HEK293T (cell line): Measurements from ENCODE around the gene OTUB2.

Source experiments
- CTCF ChIA-PET: fragments of 350-600 bp; formaldehyde crosslinking; extraction: SDS; loops from one replicate; lab custom pipeline; 2021; ENCODE audit warnings: antibody characterized with exemption, inconsistent platforms; lab: Yijun Ruan, JAX
- POLR2A ChIA-PET: fragments of 350-600 bp; formaldehyde crosslinking; extraction: SDS; loops from one replicate; lab custom pipeline; 2020; ENCODE audit warnings: antibody characterized with exemption, inconsistent platforms; lab: Yijun Ruan, JAX
- DNase-seq: peaks from one replicate; pipeline ENCODE4 v3.0.0; 2012; ENCODE audit warnings: mixed read lengths; ENCODE audit errors: extremely low spot score
- ARNT ChIP-seq: fragments of 450-650 bp; IDR thresholded peaks from 2 replicates; pipeline ENCODE4 v1.6.1; 2017; ENCODE audit warnings: mild to moderate bottlenecking
- BHLHE40 ChIP-seq: fragments of 450-650 bp; IDR thresholded peaks from 2 replicates; pipeline ENCODE4 v1.6.1; 2016; ENCODE audit warnings: mild to moderate bottlenecking, moderate library complexity, borderline replicate concordance
- CTBP1 ChIP-seq: fragments of 450-650 bp; IDR thresholded peaks from 2 replicates; pipeline ENCODE4 v1.6.1; 2016; ENCODE audit warnings: borderline replicate concordance
- ELF4 ChIP-seq: fragments of 450-650 bp; IDR thresholded peaks from 2 replicates; pipeline ENCODE4 v1.6.1; 2017; ENCODE audit warnings: antibody characterized with exemption
- FOXA1 ChIP-seq: fragments of 450-650 bp; IDR thresholded peaks from 2 replicates; pipeline ENCODE4 v1.6.1; 2016; ENCODE audit warnings: mild to moderate bottlenecking
- FOXK2 ChIP-seq: fragments of 450-650 bp; IDR thresholded peaks from 2 replicates; pipeline ENCODE4 v1.6.1; 2016; ENCODE audit warnings: mild to moderate bottlenecking
- FOXM1 ChIP-seq: fragments of 450-650 bp; IDR thresholded peaks from 2 replicates; pipeline ENCODE4 v1.6.1; 2017; ENCODE audit warnings: mild to moderate bottlenecking, borderline replicate concordance
- HDGF ChIP-seq: fragments of 450-650 bp; IDR thresholded peaks from 2 replicates; pipeline ENCODE4 v1.6.1; 2017; ENCODE audit warnings: antibody characterized with exemption, borderline replicate concordance
- L3MBTL2 ChIP-seq: fragments of 450-650 bp; conservative IDR thresholded peaks from 2 replicates; pipeline ENCODE4 v1.6.1; 2016; ENCODE audit warnings: mild to moderate bottlenecking
- LEF1 ChIP-seq: fragments of 450-650 bp; IDR thresholded peaks from 2 replicates; pipeline ENCODE4 v1.6.1; 2017; ENCODE audit warnings: mild to moderate bottlenecking, borderline replicate concordance
- NFRKB ChIP-seq: fragments of 450-650 bp; IDR thresholded peaks from 2 replicates; pipeline ENCODE4 v1.6.1; 2016; ENCODE audit warnings: mild to moderate bottlenecking, moderate library complexity
- PKNOX1 ChIP-seq: fragments of 450-650 bp; IDR thresholded peaks from 2 replicates; pipeline ENCODE4 v1.6.1; 2016
- SP1 ChIP-seq: fragments of 450-650 bp; IDR thresholded peaks from 2 replicates; pipeline ENCODE4 v1.6.1; 2017
- SUZ12 ChIP-seq: fragments of 450-650 bp; IDR thresholded peaks from 2 replicates; pipeline ENCODE4 v1.6.1; 2016; ENCODE audit warnings: mild to moderate bottlenecking
- TARDBP ChIP-seq: fragments of 450-650 bp; IDR thresholded peaks from 2 replicates; pipeline ENCODE4 v1.6.1; 2016
- ZNF384 ChIP-seq: fragments of 450-650 bp; IDR thresholded peaks from 2 replicates; pipeline ENCODE4 v1.6.1; 2016

The OTUB2 gene

GRCh38 chr14:93978735-93979134 lies 47.4 kb upstream of the OTUB2 start:
- ChIA-PET CTCF (interaction anchor here (1.0 kb wide), 1 partner anchor 39 kb away, joined by 3 read pairs; no protein-coding TSS in a partner anchor), POLR2A (no interaction called here)
- TF ChIP-seq BHLHE40 (no peak), TARDBP (no peak), FOXM1 (no peak), FOXA1 (no peak), LEF1 (no peak), NFRKB (no peak), ELF4 (no peak), SP1 (no peak), L3MBTL2 (no peak), FOXK2 (no peak), CTBP1 (no peak), ZNF384 (no peak), SUZ12 (no peak), HDGF (no peak), PKNOX1 (no peak), ARNT (no peak)
- no peak for DNase-seq

- ChIA-PET CTCF (interaction anchor here (2.1 kb wide), 1 partner anchor 41 kb away, joined by 7 read pairs; no protein-coding TSS in a partner anchor), POLR2A (no interaction called here)
- DNase-seq, result no peak
- TF ChIP-seq SP1 (no peak), FOXM1 (no peak), FOXA1 (no peak), ELF4 (no peak), ARNT (no peak), HDGF (no peak), BHLHE40 (no peak)
Measured at GRCh38 chr14:93980456-93981201, 45.5 kb upstream of the OTUB2 start.

- no peak for DNase-seq
- ChIA-PET POLR2A (interaction anchor here (0.5 kb wide), 1 partner anchor 619 kb away, joined by 3 read pairs; no protein-coding TSS in a partner anchor), CTCF (interaction anchor here (0.6 to 2.1 kb wide), 3 partner anchors 11 to 466 kb away, joined by 4 to 7 read pairs (median 5); no protein-coding TSS in a partner anchor)
- TF ChIP-seq SUZ12 (no peak), CTBP1 (no peak), HDGF (no peak), BHLHE40 (no peak), PKNOX1 (no peak)
Measured at GRCh38 chr14:93981316-93982229, 44.6 kb upstream of the OTUB2 start.

- TF ChIP-seq NFRKB (no peak), CTBP1 (no peak), BHLHE40 (no peak), L3MBTL2 (no peak), FOXK2 (no peak), ARNT (no peak), ELF4 (no peak), SP1 (no peak), PKNOX1 (no peak), FOXA1 (no peak)
- CTCF ChIA-PET, result interaction anchor here (0.6 to 2.1 kb wide), 4 partner anchors 12 to 467 kb away, joined by 4 to 7 read pairs (median 4); partner anchors contain the start of gene CCDC197
- POLR2A ChIA-PET, result interaction anchor here (0.5 kb wide), 1 partner anchor 618 kb away, joined by 3 read pairs; no protein-coding TSS in a partner anchor
- no peak for DNase-seq
Measured at GRCh38 chr14:93982230-93983007, 43.7 kb upstream of the OTUB2 start.

- CTCF ChIA-PET, result interaction anchor here (0.7 to 1.8 kb wide), 5 partner anchors 13 to 25 kb away, joined by 3 to 9 read pairs (median 3); no protein-coding TSS in a partner anchor
- TF ChIP-seq CTBP1, result no peak
- TF ChIP-seq TARDBP, result no peak
- TF ChIP-seq FOXA1, result no peak
- TF ChIP-seq NFRKB, result no peak
- no peak for TF ChIP-seq L3MBTL2
- no peak for TF ChIP-seq BHLHE40
- no peak for TF ChIP-seq LEF1
- no peak for TF ChIP-seq ZNF384
- TF ChIP-seq SUZ12, result no peak
- TF ChIP-seq ARNT, result no peak
- no peak for TF ChIP-seq FOXM1
- POLR2A ChIA-PET, result no interaction called here
- DNase-seq, result no peak
Measured at GRCh38 chr14:93984070-93984469, 42.1 kb upstream of the OTUB2 start.
